Gastrocnemius medialis (tissue), 4 donors: Measurements from ENCODE around the gene TMCO6. TPM values are rescaled to one million over a fixed set of nuclear protein-coding genes. Genes with fewer than 3 reads are reported as not detected.
A peak's percentile ranks its signal among the peaks of the same experiment; 100 is the strongest.
"Not testable (repeated sequence)": the region's sequence is repeated elsewhere in the genome, so short reads cannot be mapped to it uniquely, and the experiment has no call there.

Experiments used
- ATAC-seq, 2 donors: fragments of 150-250 bp; one replicate each; pipeline ENCODE4 v1.9.1; 2016
- DNase-seq, 2 donors: peaks; one replicate each; pipeline ENCODE4 v3.0.0-alpha.2; 2019
- H3K27ac ChIP-seq, 4 donors: fragments of 200-600 bp; sonication (generic); 1 replicate in 1 of 4; 2 replicates in 3 of 4; pipeline ENCODE4 v1.5.1; 2016 to 2018; ENCODE audit warnings: mild to moderate bottlenecking in 2 of 4, moderate library complexity in 1 of 4
- H3K27me3 ChIP-seq, 3 donors: fragments of 200-600 bp; sonication (generic) in 2 of 3; 1 replicate in 1 of 3; 2 replicates in 2 of 3; pipeline versions ENCODE4 v1.5.1 to v1.6.0; 2016 to 2019; ENCODE audit warnings: mild to moderate bottlenecking in 1 of 3, moderate library complexity in 1 of 3
- H3K36me3 ChIP-seq, 2 donors: fragments of 200-600 bp; sonication (generic) in 1 of 2; one replicate each; pipeline ENCODE4 v1.5.1; 2017 to 2018
- H3K4me1 ChIP-seq, 2 donors: fragments of 200-600 bp; sonication (generic) in 1 of 2; one replicate each; pipeline ENCODE4 v1.5.1; 2016 to 2017; ENCODE audit warnings: mild to moderate bottlenecking in 2 of 2
- H3K4me3 ChIP-seq, 4 donors: fragments of 200-600 bp; sonication (generic) in 3 of 4; 1 replicate in 1 of 4; 2 replicates in 3 of 4; pipeline ENCODE4 v1.5.1; 2016 to 2019; ENCODE audit warnings: mild to moderate bottlenecking in 2 of 4
- H3K9me3 ChIP-seq, 3 donors: fragments of 200-600 bp; sonication (generic) in 2 of 3; 1 replicate in 1 of 3; 2 replicates in 2 of 3; pipeline ENCODE4 v1.5.1; 2016 to 2019
- CTCF ChIP-seq, 5 experiments: fragments of 450-650 bp in 3 of 5; fragments of 200-600 bp in 2 of 5; sonication (generic) in 2 of 5; IDR thresholded peaks in 4 of 5; conservative IDR thresholded peaks in 1 of 5; 1 replicate in 4 of 5; 2 replicates in 1 of 5; pipeline ENCODE4 v1.5.1; 2016 to 2019; ENCODE audit warnings: antibody characterized with exemption in 5 of 5, mild to moderate bottlenecking in 3 of 5, moderate library complexity in 3 of 5
- POLR2A ChIP-seq, 2 donors: fragments of 450-650 bp; IDR thresholded peaks; one replicate each; pipeline ENCODE4 v1.6.1; 2017; ENCODE audit warnings: antibody characterized with exemption in 2 of 2, mild to moderate bottlenecking in 2 of 2, moderate library complexity in 2 of 2
- in situ Hi-C, 4 donors: fragments of 200-750 bp; cut with MboI; loops; one replicate each; pipeline versions ENCODE4 v1.15.0 to v1.8.0; 2017; ENCODE audit warnings: low sequenced_read_pairs in 4 of 4
- intact Hi-C: fragments of 100-400 bp; cut with DNase I; formaldehyde crosslinking; loops from one replicate; pipeline ENCODE4 v1.15.1; 2023; ENCODE audit warnings: low total_unique reads
- total RNA-seq, 4 donors: library from RNA; depleted of rRNA; stranded (reverse); fragments of >200 nt; gene quantifications; one replicate each; pipeline versions ENCODE4 v1.1.0 to v1.2.3, GENCODE V29; 2016

The TMCO6 gene
- total RNA-seq, 4 donors from 2014 or later, result 5.1 to 15.4 (median 9.5) TPM

DNA sequence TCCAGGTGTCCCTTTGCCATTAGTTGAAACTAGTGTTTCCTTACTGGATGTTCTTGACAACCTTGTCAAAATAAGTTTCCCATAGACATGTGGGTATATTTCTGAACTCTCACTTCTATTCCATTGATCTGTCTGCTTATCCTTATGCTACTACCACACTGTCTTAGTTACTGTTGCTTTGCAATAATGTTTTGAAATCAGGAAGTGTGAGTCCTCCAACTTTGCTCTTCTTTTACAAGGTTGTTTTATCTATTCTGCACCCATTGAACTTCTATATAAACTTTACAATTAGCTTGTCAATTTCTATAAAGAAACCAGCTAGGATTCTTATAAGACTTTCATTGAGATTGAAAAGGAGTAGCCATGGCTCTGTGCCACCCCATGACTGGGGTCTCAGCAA lies 30.5 kb upstream of the TMCO6 start:
- Histone ChIP-seq H3K36me3 (no peaks in the 10 kb centered on the region), H3K4me3 (no peak overlapping the region), H3K9me3 (no peaks in the 10 kb centered on the region), H3K27me3 (no peaks in the 10 kb centered on the region), H3K4me1 (no peaks in the 10 kb centered on the region), H3K27ac (no peak overlapping the region)
- DNase-seq, result no peak
- intact Hi-C loops, result no loop called here
- in situ Hi-C loops, result no loop called here
- no peak for TF ChIP-seq POLR2A (IDR thresholded peaks at IDR 0.05)
- TF ChIP-seq CTCF (IDR thresholded peaks at IDR 0.05 in 4 of 5, conservative IDR thresholded peaks at IDR 0.05 in 1 of 5), result no peak
- ATAC-seq, result no peak

DNA sequence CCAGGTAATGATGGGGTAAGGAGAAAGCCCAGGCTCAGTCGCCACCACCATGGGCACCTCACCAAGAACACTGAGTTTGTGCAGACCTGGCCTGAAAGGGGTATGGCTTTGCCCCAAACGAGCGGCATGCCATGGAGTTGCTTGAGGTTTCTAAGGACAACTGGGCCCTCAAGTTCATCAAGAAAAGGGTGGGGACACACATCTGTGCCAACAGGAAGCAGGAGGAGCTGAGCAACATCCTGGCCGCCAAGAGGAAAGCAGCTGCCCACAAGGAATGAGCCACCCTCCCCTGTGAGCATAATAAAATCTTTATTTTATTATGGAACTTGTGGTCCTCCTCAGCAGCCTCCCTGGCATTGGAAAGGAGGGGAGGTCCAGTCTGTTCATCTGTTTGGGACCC lies 30.1 kb upstream of the TMCO6 start:
- Histone ChIP-seq H3K4me1 (no peaks in the 10 kb centered on the region), H3K27me3 (no peaks in the 10 kb centered on the region), H3K4me3 (no peak overlapping the region), H3K27ac (peak overlapping the region in 1 of 4 donors; percentile 28), H3K36me3 (no peaks in the 10 kb centered on the region), H3K9me3 (no peaks in the 10 kb centered on the region)
- TF ChIP-seq CTCF (IDR thresholded peaks at IDR 0.05 in 4 of 5, conservative IDR thresholded peaks at IDR 0.05 in 1 of 5) (no peak), POLR2A (IDR thresholded peaks at IDR 0.05) (peak in 1 of 2 donors; percentile 19)
- in situ Hi-C loops, result no loop called here
- DNase-seq (peak; percentile 21 to 33), ATAC-seq (peak in 1 of 2 donors; percentile 36)
- intact Hi-C loops, result no loop called here

- no peaks in the 10 kb centered on the region for H3K4me1 ChIP-seq
- H3K27ac ChIP-seq, result no peak overlapping the region
- intact Hi-C loops (no loop called here), in situ Hi-C loops (no loop called here)
- no peaks in the 10 kb centered on the region for H3K9me3 ChIP-seq
- ATAC-seq (no peak), DNase-seq (no peak)
- H3K4me3 ChIP-seq, result no peak overlapping the region
- H3K36me3 ChIP-seq, result no peaks in the 10 kb centered on the region
- no peaks in the 10 kb centered on the region for H3K27me3 ChIP-seq
- TF ChIP-seq CTCF (IDR thresholded peaks at IDR 0.05 in 4 of 5, conservative IDR thresholded peaks at IDR 0.05 in 1 of 5), result no peak
- TF ChIP-seq POLR2A (IDR thresholded peaks at IDR 0.05), result no peak
These were observed 28.2 kb upstream of the TMCO6 start for GRCh38 chr5:140611020-140611521.

- intact Hi-C loops, result no loop called here
- Histone ChIP-seq H3K4me1 (no peaks in the 10 kb centered on the region), H3K36me3 (no peaks in the 10 kb centered on the region), H3K27ac (no peak overlapping the region), H3K9me3 (no peaks in the 10 kb centered on the region), H3K4me3 (no peak overlapping the region), H3K27me3 (no peaks in the 10 kb centered on the region)
- DNase-seq, result no peak
- no peak for ATAC-seq
- in situ Hi-C loops, result no loop called here
- TF ChIP-seq CTCF (IDR thresholded peaks at IDR 0.05 in 4 of 5, conservative IDR thresholded peaks at IDR 0.05 in 1 of 5) (no peak), POLR2A (IDR thresholded peaks at IDR 0.05) (no peak)
These were observed 16.9 kb upstream of the TMCO6 start for GRCh38 chr5:140622301-140622700.

- H3K9me3 ChIP-seq, DNase-seq, H3K27me3 ChIP-seq, ATAC-seq, intact Hi-C loops, H3K4me1 ChIP-seq, H3K4me3 ChIP-seq, H3K27ac ChIP-seq, H3K36me3 ChIP-seq, in situ Hi-C loops: not testable (repeated sequence)
These were observed 16.2 kb upstream of the TMCO6 start for GRCh38 chr5:140623061-140623460.

- in situ Hi-C loops, H3K27ac ChIP-seq, H3K9me3 ChIP-seq, intact Hi-C loops, H3K27me3 ChIP-seq, DNase-seq, H3K4me1 ChIP-seq, H3K4me3 ChIP-seq, ATAC-seq, H3K36me3 ChIP-seq: not testable (repeated sequence)
These were observed 14.4 kb upstream of the TMCO6 start for GRCh38 chr5:140624886-140625285.
